Measurements from ENCODE around the gene C11orf97.
"Not testable (repeated sequence)": the region's sequence is repeated elsewhere in the genome, so short reads cannot be mapped to it uniquely, and the experiment has no call there.

The C11orf97 gene

DNA sequence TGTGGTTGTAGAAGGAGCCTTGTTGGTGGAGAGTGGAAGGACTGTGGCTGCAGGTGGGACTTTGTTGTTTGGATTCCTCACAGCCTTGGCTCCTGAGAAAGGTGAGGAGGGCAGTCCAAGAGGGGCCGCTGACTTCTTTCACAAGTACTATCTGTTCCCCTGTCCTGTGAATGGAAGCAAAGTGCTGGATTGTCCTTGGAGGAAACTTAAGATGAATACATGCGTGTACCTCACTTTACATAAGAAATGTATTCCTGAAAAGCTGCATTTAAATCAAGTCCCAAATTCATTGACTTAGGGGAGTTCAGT, 33.9 kb downstream of the C11orf97 start:
- no peak overlapping the region for H3K4me3 ChIP-seq (ENCODE audit: low read depth, low read length)
- TF ChIP-seq, protein P1, sequence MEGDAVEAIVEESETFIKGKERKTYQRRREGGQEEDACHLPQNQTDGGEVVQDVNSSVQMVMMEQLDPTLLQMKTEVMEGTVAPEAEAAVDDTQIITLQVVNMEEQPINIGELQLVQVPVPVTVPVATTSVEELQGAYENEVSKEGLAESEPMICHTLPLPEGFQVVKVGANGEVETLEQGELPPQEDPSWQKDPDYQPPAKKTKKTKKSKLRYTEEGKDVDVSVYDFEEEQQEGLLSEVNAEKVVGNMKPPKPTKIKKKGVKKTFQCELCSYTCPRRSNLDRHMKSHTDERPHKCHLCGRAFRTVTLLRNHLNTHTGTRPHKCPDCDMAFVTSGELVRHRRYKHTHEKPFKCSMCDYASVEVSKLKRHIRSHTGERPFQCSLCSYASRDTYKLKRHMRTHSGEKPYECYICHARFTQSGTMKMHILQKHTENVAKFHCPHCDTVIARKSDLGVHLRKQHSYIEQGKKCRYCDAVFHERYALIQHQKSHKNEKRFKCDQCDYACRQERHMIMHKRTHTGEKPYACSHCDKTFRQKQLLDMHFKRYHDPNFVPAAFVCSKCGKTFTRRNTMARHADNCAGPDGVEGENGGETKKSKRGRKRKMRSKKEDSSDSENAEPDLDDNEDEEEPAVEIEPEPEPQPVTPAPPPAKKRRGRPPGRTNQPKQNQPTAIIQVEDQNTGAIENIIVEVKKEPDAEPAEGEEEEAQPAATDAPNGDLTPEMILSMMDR (IDR thresholded peaks at IDR 0.05; ENCODE audit: low read depth, low read length, missing control alignments), result no peak
- DNase-seq (ENCODE audit: low read depth), result no peak

DNA sequence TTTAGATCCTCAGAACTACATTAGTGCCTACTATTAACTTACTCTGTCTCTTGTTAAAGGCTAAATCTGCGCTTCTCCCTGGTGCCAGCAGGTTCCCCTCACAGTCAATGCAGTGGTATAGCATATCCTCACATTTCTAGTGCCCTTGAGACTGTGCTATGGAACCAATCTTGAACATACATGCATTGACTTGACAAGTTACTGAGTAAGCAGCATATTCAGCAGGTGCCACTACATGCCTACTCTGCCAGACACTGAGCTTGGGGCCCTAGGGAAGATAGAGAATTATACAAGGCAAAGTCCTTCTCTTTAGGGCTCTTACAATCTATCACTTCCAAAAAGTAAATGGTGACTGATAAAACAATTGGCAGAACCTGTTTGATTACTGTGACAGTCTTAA, 34.6 kb downstream of the C11orf97 start:
- no peak overlapping the region for H3K4me3 ChIP-seq (ENCODE audit: low read depth, low read length)
- no peak for DNase-seq (ENCODE audit: low read depth)
- TF ChIP-seq, protein P1 (IDR thresholded peaks at IDR 0.05; ENCODE audit: low read depth, low read length, missing control alignments), result no peak

DNA sequence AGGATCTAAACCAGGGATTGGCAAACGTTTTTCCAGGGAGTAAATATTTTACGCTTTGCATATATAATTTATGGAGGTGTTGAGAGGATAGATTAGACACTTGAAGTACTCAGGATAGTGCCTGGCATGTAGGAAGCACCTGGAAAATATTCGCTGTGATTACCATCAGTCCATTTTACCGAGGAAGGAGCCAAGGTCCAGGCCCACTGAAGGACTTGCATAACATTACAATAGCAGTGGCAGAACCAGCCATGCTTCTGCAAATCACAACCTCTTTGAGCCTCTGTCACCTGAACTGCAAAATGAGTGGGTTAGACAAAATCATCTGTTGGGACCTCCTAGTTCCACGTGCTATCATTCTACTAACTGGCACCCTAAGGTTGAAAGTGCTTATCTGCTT, 36.9 kb downstream of the C11orf97 start:
- no peak for DNase-seq (ENCODE audit: low read depth)
- TF ChIP-seq, protein P1 (IDR thresholded peaks at IDR 0.05; ENCODE audit: low read depth, low read length, missing control alignments), result no peak
- no peak overlapping the region for H3K4me3 ChIP-seq (ENCODE audit: low read depth, low read length)

DNA sequence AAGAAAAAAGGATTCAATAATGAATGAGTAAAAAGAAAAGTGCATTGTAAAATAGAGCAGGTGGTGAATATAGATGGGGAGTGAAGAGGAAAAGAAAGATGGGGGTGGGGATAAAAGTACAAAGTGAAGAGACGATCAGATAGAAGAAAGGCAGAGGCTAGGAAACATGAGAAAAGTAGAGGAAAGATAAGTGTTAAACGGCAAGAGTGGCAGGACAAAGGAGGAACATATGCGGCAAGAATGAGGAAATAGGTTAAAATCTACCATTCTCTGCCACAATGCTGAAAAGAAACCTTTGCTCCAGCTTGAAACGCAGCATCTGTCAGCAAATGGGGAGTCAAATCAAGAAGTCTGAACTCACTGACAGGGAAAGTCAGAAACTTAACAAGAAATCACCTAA, 38.3 kb downstream of the C11orf97 start:
- H3K4me3 ChIP-seq (ENCODE audit: low read depth, low read length), result no peak overlapping the region
- TF ChIP-seq, protein P1 (IDR thresholded peaks at IDR 0.05; ENCODE audit: low read depth, low read length, missing control alignments), result no peak
- DNase-seq (ENCODE audit: low read depth), result peak; percentile 2

DNA sequence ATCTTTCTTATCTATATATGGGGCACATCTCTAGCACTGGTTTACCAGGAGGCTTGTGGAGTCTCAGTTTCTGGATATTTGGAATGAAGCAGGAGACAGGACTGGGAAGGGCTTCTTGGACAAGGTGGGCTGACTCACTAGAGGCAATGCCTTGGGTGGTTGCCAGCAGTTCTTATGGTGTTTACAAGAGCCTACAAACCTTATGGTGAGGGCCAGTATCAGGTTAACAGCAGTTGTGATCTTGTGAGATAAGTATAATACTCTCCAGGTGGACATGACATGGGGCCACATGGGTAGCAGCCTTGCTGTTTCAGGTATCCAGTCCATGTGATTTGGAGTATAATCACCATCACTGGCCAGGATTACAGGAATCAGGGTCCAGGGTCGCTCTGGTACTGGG, 41.7 kb downstream of the C11orf97 start:
- no peak for DNase-seq (ENCODE audit: low read depth)
- no peak overlapping the region for H3K4me3 ChIP-seq (ENCODE audit: low read depth, low read length)
- TF ChIP-seq, protein P1 (IDR thresholded peaks at IDR 0.05; ENCODE audit: low read depth, low read length, missing control alignments), result no peak

DNA sequence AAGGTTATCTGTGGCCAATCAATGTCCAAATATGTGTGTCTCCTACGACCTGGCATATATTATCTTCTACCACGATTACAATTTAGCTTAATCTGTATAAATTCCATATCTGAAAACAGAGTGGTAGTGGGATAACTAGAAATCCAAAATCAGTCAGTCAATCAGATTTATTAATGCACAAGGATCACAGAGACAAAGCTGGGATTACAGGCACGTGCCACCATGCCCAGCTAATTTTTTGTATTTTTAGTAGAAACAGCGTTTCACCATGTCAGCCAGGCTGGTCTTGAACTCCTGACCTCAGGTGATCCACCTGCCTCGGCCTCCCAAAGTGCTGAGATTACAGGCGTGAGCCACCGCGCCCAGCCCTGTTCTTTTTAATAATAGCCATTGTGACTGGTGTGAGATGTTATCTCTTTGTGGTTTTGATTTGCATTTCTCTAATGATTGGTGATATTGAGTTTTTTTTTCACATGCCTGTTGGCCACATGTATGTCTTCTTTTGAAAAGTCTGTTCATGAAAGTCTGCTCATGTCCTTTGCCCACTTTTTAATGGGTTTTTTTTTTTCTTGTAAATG, 43.6 kb downstream of the C11orf97 start:
- not testable (repeated sequence) for DNase-seq (ENCODE audit: low read depth); H3K4me3 ChIP-seq (ENCODE audit: low read depth, low read length)

DNA sequence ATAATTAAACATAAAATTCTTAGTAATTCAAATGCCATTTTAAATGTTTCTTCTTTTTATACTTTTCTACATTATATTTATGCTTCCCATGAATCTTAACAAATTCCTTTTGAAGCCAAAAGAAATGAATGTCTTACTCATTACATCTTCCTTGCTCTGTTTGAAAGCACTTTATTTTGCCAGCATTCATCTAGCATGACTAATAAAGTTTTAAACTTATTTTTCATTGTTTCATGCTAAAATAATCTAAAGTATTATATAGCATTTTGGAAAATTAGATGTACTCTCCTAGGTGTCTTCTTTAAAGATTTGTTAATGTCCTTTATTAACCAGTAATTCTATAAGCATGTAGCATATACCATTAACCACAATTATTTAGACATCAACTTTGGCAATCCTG, 45.2 kb downstream of the C11orf97 start:
- H3K4me3 ChIP-seq (ENCODE audit: low read depth, low read length), result no peak overlapping the region
- TF ChIP-seq, protein P1 (IDR thresholded peaks at IDR 0.05; ENCODE audit: low read depth, low read length, missing control alignments), result no peak
- DNase-seq (ENCODE audit: low read depth), result no peak
